PC-9 (cell line): ENCODE results near the gene SRC. TPM values are rescaled to one million over a fixed set of nuclear protein-coding genes. Genes with fewer than 3 reads are reported as not detected.

Experiments
- BruUV-seq: library from RNA; stranded (reverse); fragments of 400-500 nt; replicated peaks from 2 replicates; lab custom pipeline; 2021; lab: Mats Ljungman, UMichigan
- CTCF ChIA-PET: fragments of 300-600 bp; sonication (Branson Sonifier 250); formaldehyde crosslinking; loops from one replicate; lab custom pipeline; 2022; ENCODE audit warnings: antibody characterized with exemption; lab: Charles Lee
- POLR2A ChIA-PET: fragments of 300-600 bp; sonication (Branson Sonifier 250); formaldehyde crosslinking; loops from one replicate; lab custom pipeline; 2022; ENCODE audit warnings: antibody characterized with exemption; ENCODE audit not compliant: unreplicated experiment; lab: Charles Lee
- DNase-seq, 2 experiments: peaks; one replicate each; pipeline versions ENCODE4 v3.0.0 to v3.0.0-alpha.2; 2015 to 2022; ENCODE audit warnings: mixed read lengths in 1 of 2
- H2AFZ ChIP-seq: fragments of 200-600 bp; sonication (generic); 2 replicates; pipeline ENCODE4 v1.8.1; 2017; ENCODE audit warnings: antibody characterized with exemption
- H3F3A ChIP-seq: fragments of 200-600 bp; sonication (generic); 2 replicates; pipeline ENCODE4 v1.8.1; 2017; ENCODE audit warnings: antibody characterized with exemption, mild to moderate bottlenecking, low read depth; ENCODE audit not compliant: insufficient read depth
- H3K27ac ChIP-seq: fragments of 200-600 bp; sonication (generic); 2 replicates; pipeline ENCODE4 v1.6.1; 2016; ENCODE audit warnings: mixed run types
- H3K27me3 ChIP-seq: fragments of 200-600 bp; sonication (generic); 2 replicates; pipeline ENCODE4 v1.6.1; 2016; ENCODE audit warnings: low read depth, mixed run types; ENCODE audit not compliant: insufficient read depth
- H3K36me3 ChIP-seq: fragments of 200-600 bp; sonication (generic); 2 replicates; pipeline ENCODE4 v1.6.1; 2016; ENCODE audit warnings: low read depth, mixed run types
- H3K4me1 ChIP-seq: fragments of 200-600 bp; sonication (generic); replicated peaks from 2 replicates; pipeline ENCODE4 v1.6.1; 2016; ENCODE audit warnings: mixed run types; ENCODE audit not compliant: insufficient read depth
- H3K4me2 ChIP-seq: fragments of 200-600 bp; sonication (generic); 2 replicates; pipeline ENCODE4 v1.6.1; 2017; ENCODE audit warnings: mixed run types
- H3K4me3 ChIP-seq: fragments of 200-600 bp; sonication (generic); 2 replicates; pipeline ENCODE4 v1.6.1; 2016; ENCODE audit warnings: mixed run types
- H3K79me2 ChIP-seq: fragments of 200-600 bp; sonication (generic); 2 replicates; pipeline ENCODE4 v1.6.1; 2017; ENCODE audit warnings: low read depth, mixed run types
- H3K9me2 ChIP-seq: fragments of 200-600 bp; sonication (generic); 2 replicates; pipeline ENCODE4 v1.8.1; 2017; ENCODE audit warnings: mild to moderate bottlenecking; ENCODE audit not compliant: insufficient read depth
- H3K9me3 ChIP-seq: fragments of 200-600 bp; sonication (generic); 2 replicates; pipeline ENCODE4 v1.8.1; 2016; ENCODE audit warnings: low read depth; ENCODE audit not compliant: insufficient read depth
- H4K20me1 ChIP-seq: fragments of 200-600 bp; sonication (generic); 2 replicates; pipeline ENCODE4 v1.8.1; 2017; ENCODE audit not compliant: insufficient read depth
- EZH2 ChIP-seq: fragments of 200-600 bp; sonication (generic); IDR thresholded peaks from 2 replicates; pipeline ENCODE4 v1.8.0; 2017; ENCODE audit warnings: antibody characterized with exemption, low read depth
- intact Hi-C: fragments of 100-400 bp; cut with micrococcal nuclease; formaldehyde crosslinking; loops from one replicate; pipeline ENCODE4 v1.10.0; 2022; ENCODE audit not compliant: unreplicated experiment
- total RNA-seq: library from RNA; stranded (reverse); gene quantifications from 2 replicates; pipeline ENCODE4 v1.2.3, GENCODE V29; 2021
- TF ChIP-seq, protein P1 (sequence below): fragments of 200-600 bp; sonication (generic); conservative IDR thresholded peaks from 2 replicates; pipeline ENCODE4 v1.6.1; 2017; ENCODE audit warnings: mixed run types, antibody characterized with exemption, mild to moderate bottlenecking, moderate library complexity

The SRC gene
- total RNA-seq, 1 experiment from 2014 or later, result 58.4 TPM

DNA sequence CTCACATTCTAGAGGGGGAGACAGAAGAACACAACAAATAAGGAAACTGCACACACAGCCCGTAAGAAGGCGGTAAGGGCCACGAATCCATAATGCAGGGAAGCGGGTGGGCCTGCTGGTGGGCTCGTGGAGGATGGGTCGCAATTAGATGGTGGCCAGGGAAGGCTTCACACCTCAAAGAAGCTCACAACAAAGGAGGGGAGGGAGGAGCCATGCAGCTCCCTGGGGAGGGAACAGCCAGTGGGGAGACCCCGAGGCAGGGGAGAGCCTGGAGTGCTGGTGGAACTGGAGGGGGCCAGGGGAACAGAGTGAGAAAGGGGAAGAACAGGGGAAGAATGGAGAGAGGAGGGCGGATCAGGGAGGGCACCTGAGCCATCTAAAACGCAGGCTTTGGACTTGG lies 13.4 kb downstream of the SRC start:
- no peaks in the 10 kb centered on the region for H3F3A ChIP-seq
- TF ChIP-seq EZH2, result no peak
- TF ChIP-seq, protein P1, sequence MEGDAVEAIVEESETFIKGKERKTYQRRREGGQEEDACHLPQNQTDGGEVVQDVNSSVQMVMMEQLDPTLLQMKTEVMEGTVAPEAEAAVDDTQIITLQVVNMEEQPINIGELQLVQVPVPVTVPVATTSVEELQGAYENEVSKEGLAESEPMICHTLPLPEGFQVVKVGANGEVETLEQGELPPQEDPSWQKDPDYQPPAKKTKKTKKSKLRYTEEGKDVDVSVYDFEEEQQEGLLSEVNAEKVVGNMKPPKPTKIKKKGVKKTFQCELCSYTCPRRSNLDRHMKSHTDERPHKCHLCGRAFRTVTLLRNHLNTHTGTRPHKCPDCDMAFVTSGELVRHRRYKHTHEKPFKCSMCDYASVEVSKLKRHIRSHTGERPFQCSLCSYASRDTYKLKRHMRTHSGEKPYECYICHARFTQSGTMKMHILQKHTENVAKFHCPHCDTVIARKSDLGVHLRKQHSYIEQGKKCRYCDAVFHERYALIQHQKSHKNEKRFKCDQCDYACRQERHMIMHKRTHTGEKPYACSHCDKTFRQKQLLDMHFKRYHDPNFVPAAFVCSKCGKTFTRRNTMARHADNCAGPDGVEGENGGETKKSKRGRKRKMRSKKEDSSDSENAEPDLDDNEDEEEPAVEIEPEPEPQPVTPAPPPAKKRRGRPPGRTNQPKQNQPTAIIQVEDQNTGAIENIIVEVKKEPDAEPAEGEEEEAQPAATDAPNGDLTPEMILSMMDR, result no peak
- H3K79me2 ChIP-seq, result no peaks in the 10 kb centered on the region
- no peak overlapping the region for H3K4me3 ChIP-seq
- ChIA-PET POLR2A (interaction anchor here (0.5 to 0.6 kb wide), 2 partner anchors 15 to 178 kb away, joined by 5 to 20 read pairs; no protein-coding TSS in a partner anchor), CTCF (no interaction called here)
- H3K36me3 ChIP-seq, result no peaks in the 10 kb centered on the region
- H3K9me2 ChIP-seq, result no peaks in the 10 kb centered on the region
- BruUV-seq, result no TSS peak
- no peak overlapping the region for H3K27ac ChIP-seq
- H4K20me1 ChIP-seq, result peaks cover 24% of the 10 kb centered on the region
- intact Hi-C loops, result no loop called here
- no peak overlapping the region for H3K4me2 ChIP-seq
- H3K9me3 ChIP-seq, result no peaks in the 10 kb centered on the region
- no peak overlapping the region for H2AFZ ChIP-seq
- DNase-seq, result no peak
- H3K4me1 ChIP-seq, result no peaks in the 10 kb centered on the region
- H3K27me3 ChIP-seq, result no peaks in the 10 kb centered on the region

GRCh38 chr20:37359836-37360235 lies 13.9 kb downstream of the SRC start:
- BruUV-seq, result no TSS peak
- Histone ChIP-seq H3K4me3 (no peak overlapping the region), H3K9me2 (no peaks in the 10 kb centered on the region), H3K27ac (no peak overlapping the region), H4K20me1 (peaks cover 24% of the 10 kb centered on the region), H3F3A (no peaks in the 10 kb centered on the region), H3K4me2 (no peak overlapping the region), H3K27me3 (no peaks in the 10 kb centered on the region), H3K36me3 (no peaks in the 10 kb centered on the region), H2AFZ (no peak overlapping the region), H3K79me2 (no peaks in the 10 kb centered on the region), H3K9me3 (no peaks in the 10 kb centered on the region), H3K4me1 (no peaks in the 10 kb centered on the region)
- intact Hi-C loops, result no loop called here
- no peak for TF ChIP-seq EZH2
- TF ChIP-seq, protein P1, result no peak
- DNase-seq, result no peak
- ChIA-PET POLR2A (interaction anchor here (0.6 kb wide), 1 partner anchor 15 kb away, joined by 5 read pairs; no protein-coding TSS in a partner anchor), CTCF (no interaction called here)

DNA sequence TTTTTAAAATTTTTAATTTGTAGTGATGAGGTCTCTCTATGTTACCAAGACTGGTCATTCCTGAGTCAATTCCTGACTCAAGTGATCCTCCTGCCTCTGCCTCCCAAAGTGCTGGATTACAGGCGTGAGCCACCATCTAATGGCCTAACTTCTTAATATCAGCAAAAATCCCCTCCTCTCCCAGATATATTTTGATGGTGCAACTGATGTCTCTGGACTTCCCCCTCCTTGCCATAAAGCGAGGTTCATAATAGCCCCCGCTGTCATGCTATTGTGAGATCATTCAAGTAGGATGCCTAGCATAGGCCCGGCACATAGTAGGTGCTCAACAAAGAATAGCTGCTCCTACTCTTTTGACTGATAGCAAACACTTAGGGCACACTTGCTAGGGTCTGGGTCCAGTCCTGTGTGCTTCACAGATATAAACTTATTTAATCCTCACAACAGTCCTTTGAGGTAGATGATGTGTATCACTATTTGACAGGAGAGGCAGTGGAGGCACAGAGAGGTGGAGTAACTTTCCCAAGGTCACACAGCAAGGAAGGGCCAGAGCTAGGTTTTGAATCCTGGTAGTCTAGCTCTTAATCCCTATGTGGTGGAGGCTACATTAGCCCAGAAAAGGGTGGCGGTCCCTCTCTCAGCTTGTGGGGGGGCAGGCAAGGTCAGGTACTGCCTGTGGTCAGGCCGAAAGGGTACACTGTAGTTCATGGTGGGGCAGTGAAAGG lies 14.6 kb downstream of the SRC start:
- no TSS peak for BruUV-seq
- no peak for TF ChIP-seq EZH2
- TF ChIP-seq, protein P1, result no peak
- no peaks in the 10 kb centered on the region for H3K27me3 ChIP-seq
- no peaks in the 10 kb centered on the region for H3K9me2 ChIP-seq
- no peaks in the 10 kb centered on the region for H3K79me2 ChIP-seq
- H3K27ac ChIP-seq, result no peak overlapping the region
- H3K4me3 ChIP-seq, result no peak overlapping the region
- H3F3A ChIP-seq, result no peaks in the 10 kb centered on the region
- CTCF ChIA-PET, result no interaction called here
- no peaks in the 10 kb centered on the region for H3K4me1 ChIP-seq
- no peak for DNase-seq
- H2AFZ ChIP-seq, result no peak overlapping the region
- intact Hi-C loops, result no loop called here
- H3K36me3 ChIP-seq, result peaks cover 1% of the 10 kb centered on the region; the same call in 1 of the 2 replicates
- H4K20me1 ChIP-seq, result peaks cover 25% of the 10 kb centered on the region
- H3K9me3 ChIP-seq, result no peaks in the 10 kb centered on the region
- POLR2A ChIA-PET, result no interaction called here
- H3K4me2 ChIP-seq, result no peak overlapping the region
